HepG2 (cell line): ENCODE results near the gene PTGR1. TPM values are rescaled to one million over a fixed set of nuclear protein-coding genes. Genes with fewer than 3 reads are reported as not detected.

Experiments
- BRD4 ChIP-seq: sonication (generic); formaldehyde crosslinking; IDR thresholded peaks from 2 replicates; pipeline ENCODE4 v1.4.0; 2020; ENCODE audit warnings: missing genetic modification reagents
- GTF3A ChIP-seq: sonication (generic); formaldehyde crosslinking; conservative IDR thresholded peaks from 2 replicates; pipeline ENCODE4 v1.4.0; 2020; ENCODE audit warnings: mild to moderate bottlenecking, missing genetic modification reagents
- HNRNPH1 ChIP-seq: fragments of 200-400 bp; formaldehyde crosslinking; optimal IDR thresholded peaks from 2 replicates; pipeline ENCODE3; 2017; ENCODE audit warnings: mild to moderate bottlenecking, low read depth, low read length
- PHF21A ChIP-seq: sonication (generic); formaldehyde crosslinking; IDR thresholded peaks from 2 replicates; pipeline ENCODE4 v1.5.0; 2020; ENCODE audit warnings: mild to moderate bottlenecking, missing genetic modification reagents
- RXRA ChIP-seq: sonication (generic); formaldehyde crosslinking; IDR thresholded peaks from 2 replicates; pipeline ENCODE4 v1.5.1; 2020; ENCODE audit warnings: missing genetic modification reagents
- SRSF4 ChIP-seq: fragments of 200-400 bp; formaldehyde crosslinking; IDR thresholded peaks from one replicate; pipeline ENCODE4 v1.6.1; 2018; ENCODE audit warnings: mild to moderate bottlenecking, low read depth, low read length, moderate library complexity; ENCODE audit not compliant: poor library complexity, severe bottlenecking
- TBL1XR1 ChIP-seq: fragments of 150-350 bp; IDR thresholded peaks from 2 replicates; pipeline ENCODE4 v1.6.1; 2014; ENCODE audit warnings: borderline replicate concordance, low read length; ENCODE audit not compliant: partially characterized antibody
- ZNF101 ChIP-seq: sonication (generic); formaldehyde crosslinking; IDR thresholded peaks from 2 replicates; pipeline ENCODE4 v1.4.0; 2020; ENCODE audit warnings: mild to moderate bottlenecking, low read depth, missing genetic modification reagents, borderline replicate concordance
- ZNF264 ChIP-seq: sonication (generic); formaldehyde crosslinking; IDR thresholded peaks from 2 replicates; pipeline ENCODE4 v1.4.0; 2020; ENCODE audit warnings: missing genetic modification reagents
- ZNF331 ChIP-seq: sonication (generic); formaldehyde crosslinking; IDR thresholded peaks from 2 replicates; pipeline ENCODE4 v1.4.0; 2020; ENCODE audit warnings: missing genetic modification reagents
- ZNF367 ChIP-seq: sonication (generic); formaldehyde crosslinking; IDR thresholded peaks from 2 replicates; pipeline ENCODE4 v1.4.0; 2020; ENCODE audit warnings: missing genetic modification reagents, borderline replicate concordance
- ZNF430 ChIP-seq: sonication (generic); formaldehyde crosslinking; IDR thresholded peaks from 2 replicates; pipeline ENCODE4 v1.9.0; 2021; ENCODE audit warnings: mild to moderate bottlenecking, missing genetic modification reagents
- ZNF550 ChIP-seq: sonication (generic); formaldehyde crosslinking; IDR thresholded peaks from 2 replicates; pipeline ENCODE4 v1.4.0; 2020; ENCODE audit warnings: mild to moderate bottlenecking, missing genetic modification reagents, borderline replicate concordance
- ZNF83 ChIP-seq: sonication (generic); formaldehyde crosslinking; IDR thresholded peaks from 2 replicates; pipeline ENCODE4 v1.4.0; 2020; ENCODE audit warnings: missing genetic modification reagents, mild to moderate bottlenecking, borderline replicate concordance
- polyA plus RNA-seq, 8 experiments: library from polyadenylated mRNA; depleted of rRNA in 3 of 8; stranded (reverse) in 7 of 8; unstranded in 1 of 8; fragments of >200 nt; fragmentation: Illumina TruSeq in 4 of 8; extraction: Trizol in 4 of 8; gene quantifications; 2 replicates each; pipeline versions ENCODE4 v1.2.1 to v1.2.3, GENCODE V29; 2011 to 2016; ENCODE audit warnings: low read depth in 4 of 8, missing spikeins in 1 of 8, mixed read lengths in 1 of 8; ENCODE audit not compliant: insufficient read depth in 1 of 8
- total RNA-seq, 5 experiments: library from RNA; depleted of rRNA; stranded (reverse); fragments of >200 nt; fragmentation: Illumina TruSeq; extraction: Trizol; gene quantifications; 2 replicates each; pipeline ENCODE4 v1.2.3, GENCODE V29; 2016; ENCODE audit warnings: low read depth in 1 of 5
- TF ChIP-seq, protein P1 (sequence below): sonication (generic); formaldehyde crosslinking; IDR thresholded peaks from 2 replicates; pipeline ENCODE4 v1.4.0; 2020; ENCODE audit warnings: missing genetic modification reagents
- TF ChIP-seq, protein P2 (sequence below): IDR thresholded peaks from 2 replicates; pipeline ENCODE4 v1.6.1; 2016; ENCODE audit warnings: mild to moderate bottlenecking, missing biosample characterization, missing genetic modification reagents
- TF ChIP-seq, protein P3 (sequence below): IDR thresholded peaks from 2 replicates; pipeline ENCODE4 v1.4.0; 2020; ENCODE audit warnings: mild to moderate bottlenecking, missing genetic modification reagents
- TF ChIP-seq, protein P4 (sequence below): sonication (generic); formaldehyde crosslinking; IDR thresholded peaks from 2 replicates; pipeline ENCODE4 v1.5.0; 2020; ENCODE audit warnings: missing genetic modification reagents, mild to moderate bottlenecking, borderline replicate concordance
- TF ChIP-seq, protein P5 (sequence below): sonication (generic); IDR thresholded peaks from 2 replicates; pipeline ENCODE4 v1.6.1; 2016; ENCODE audit warnings: low read depth, borderline replicate concordance

PTGR1 gene
- total and polyA plus RNA-seq, 2 of the 13 experiments (the other 11 are each of a cell fraction or from before 2014, with no cell fraction given): 6.0 to 15.8 TPM

DNA sequence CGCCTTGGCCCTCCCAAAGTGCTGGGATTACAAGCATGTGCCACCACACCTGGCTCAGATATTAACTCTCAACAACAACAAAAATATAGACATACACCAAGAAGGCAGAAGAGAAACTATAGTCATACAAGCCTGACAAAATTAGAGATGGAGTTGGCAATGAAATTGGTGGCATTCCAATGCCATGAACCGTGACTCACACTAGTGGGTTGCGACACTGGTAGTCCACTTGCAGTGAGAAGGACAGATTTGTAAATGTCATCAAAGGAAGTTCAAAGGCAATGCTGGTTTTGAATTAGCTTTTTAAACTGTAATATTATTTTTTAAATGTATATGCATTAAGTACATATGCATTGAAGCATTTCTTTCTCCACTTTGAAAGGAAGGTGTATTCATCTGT, 23.2 kb upstream of the PTGR1 start (continued):
- TF ChIP-seq ZNF101 (CRISPR knock-in tag): no peak
- TF ChIP-seq RXRA (CRISPR knock-in tag): no peak
- no peak for TF ChIP-seq ZNF367
- TF ChIP-seq ZNF331 (CRISPR knock-in tag): no peak
- no peak for TF ChIP-seq BRD4 (CRISPR knock-in tag)
- TF ChIP-seq SRSF4: no peak
- no peak for TF ChIP-seq HNRNPH1
- no peak for TF ChIP-seq ZNF430 (CRISPR knock-in tag)
- TF ChIP-seq, protein P1, sequence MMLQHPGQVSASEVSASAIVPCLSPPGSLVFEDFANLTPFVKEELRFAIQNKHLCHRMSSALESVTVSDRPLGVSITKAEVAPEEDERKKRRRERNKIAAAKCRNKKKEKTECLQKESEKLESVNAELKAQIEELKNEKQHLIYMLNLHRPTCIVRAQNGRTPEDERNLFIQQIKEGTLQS (CRISPR knock-in tag): peak; percentile 70
- TF ChIP-seq, protein P2, sequence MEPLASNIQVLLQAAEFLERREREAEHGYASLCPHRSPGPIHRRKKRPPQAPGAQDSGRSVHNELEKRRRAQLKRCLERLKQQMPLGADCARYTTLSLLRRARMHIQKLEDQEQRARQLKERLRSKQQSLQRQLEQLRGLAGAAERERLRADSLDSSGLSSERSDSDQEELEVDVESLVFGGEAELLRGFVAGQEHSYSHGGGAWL: no peak
- TF ChIP-seq ZNF83: no peak
- TF ChIP-seq ZNF550: no peak
- TF ChIP-seq, protein P3, sequence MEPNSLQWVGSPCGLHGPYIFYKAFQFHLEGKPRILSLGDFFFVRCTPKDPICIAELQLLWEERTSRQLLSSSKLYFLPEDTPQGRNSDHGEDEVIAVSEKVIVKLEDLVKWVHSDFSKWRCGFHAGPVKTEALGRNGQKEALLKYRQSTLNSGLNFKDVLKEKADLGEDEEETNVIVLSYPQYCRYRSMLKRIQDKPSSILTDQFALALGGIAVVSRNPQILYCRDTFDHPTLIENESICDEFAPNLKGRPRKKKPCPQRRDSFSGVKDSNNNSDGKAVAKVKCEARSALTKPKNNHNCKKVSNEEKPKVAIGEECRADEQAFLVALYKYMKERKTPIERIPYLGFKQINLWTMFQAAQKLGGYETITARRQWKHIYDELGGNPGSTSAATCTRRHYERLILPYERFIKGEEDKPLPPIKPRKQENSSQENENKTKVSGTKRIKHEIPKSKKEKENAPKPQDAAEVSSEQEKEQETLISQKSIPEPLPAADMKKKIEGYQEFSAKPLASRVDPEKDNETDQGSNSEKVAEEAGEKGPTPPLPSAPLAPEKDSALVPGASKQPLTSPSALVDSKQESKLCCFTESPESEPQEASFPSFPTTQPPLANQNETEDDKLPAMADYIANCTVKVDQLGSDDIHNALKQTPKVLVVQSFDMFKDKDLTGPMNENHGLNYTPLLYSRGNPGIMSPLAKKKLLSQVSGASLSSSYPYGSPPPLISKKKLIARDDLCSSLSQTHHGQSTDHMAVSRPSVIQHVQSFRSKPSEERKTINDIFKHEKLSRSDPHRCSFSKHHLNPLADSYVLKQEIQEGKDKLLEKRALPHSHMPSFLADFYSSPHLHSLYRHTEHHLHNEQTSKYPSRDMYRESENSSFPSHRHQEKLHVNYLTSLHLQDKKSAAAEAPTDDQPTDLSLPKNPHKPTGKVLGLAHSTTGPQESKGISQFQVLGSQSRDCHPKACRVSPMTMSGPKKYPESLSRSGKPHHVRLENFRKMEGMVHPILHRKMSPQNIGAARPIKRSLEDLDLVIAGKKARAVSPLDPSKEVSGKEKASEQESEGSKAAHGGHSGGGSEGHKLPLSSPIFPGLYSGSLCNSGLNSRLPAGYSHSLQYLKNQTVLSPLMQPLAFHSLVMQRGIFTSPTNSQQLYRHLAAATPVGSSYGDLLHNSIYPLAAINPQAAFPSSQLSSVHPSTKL: peak; percentile 68
- no peak for TF ChIP-seq GTF3A (CRISPR knock-in tag)
- TF ChIP-seq TBL1XR1: no peak
- TF ChIP-seq, protein P4, sequence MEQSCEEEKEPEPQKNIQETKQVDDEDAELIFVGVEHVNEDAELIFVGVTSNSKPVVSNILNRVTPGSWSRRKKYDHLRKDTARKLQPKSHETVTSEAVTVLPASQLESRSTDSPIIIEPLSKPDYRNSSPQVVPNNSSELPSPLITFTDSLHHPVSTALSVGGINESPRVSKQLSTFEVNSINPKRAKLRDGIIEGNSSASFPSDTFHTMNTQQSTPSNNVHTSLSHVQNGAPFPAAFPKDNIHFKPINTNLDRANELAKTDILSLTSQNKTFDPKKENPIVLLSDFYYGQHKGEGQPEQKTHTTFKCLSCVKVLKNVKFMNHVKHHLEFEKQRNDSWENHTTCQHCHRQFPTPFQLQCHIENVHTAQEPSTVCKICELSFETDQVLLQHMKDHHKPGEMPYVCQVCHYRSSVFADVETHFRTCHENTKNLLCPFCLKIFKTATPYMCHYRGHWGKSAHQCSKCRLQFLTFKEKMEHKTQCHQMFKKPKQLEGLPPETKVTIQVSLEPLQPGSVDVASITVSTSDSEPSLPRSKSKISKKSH: no peak
- TF ChIP-seq PHF21A (CRISPR knock-in tag): no peak
- no peak for TF ChIP-seq ZNF264 (CRISPR knock-in tag)
- TF ChIP-seq, protein P5, sequence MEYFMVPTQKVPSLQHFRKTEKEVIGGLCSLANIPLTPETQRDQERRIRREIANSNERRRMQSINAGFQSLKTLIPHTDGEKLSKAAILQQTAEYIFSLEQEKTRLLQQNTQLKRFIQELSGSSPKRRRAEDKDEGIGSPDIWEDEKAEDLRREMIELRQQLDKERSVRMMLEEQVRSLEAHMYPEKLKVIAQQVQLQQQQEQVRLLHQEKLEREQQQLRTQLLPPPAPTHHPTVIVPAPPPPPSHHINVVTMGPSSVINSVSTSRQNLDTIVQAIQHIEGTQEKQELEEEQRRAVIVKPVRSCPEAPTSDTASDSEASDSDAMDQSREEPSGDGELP: no peak
